ENCODE data around the gene MAP3K6. TPM values are rescaled to one million over a fixed set of nuclear protein-coding genes. Genes with fewer than 3 reads are reported as not detected.

MAP3K6 gene
- total RNA-seq, 1 experiment from 2014 or later, result 25.1 TPM

- Histone ChIP-seq H3K79me2 (ENCODE audit: low read depth) (no peaks in the 10 kb centered on the region), H2AFZ (no peak overlapping the region), H3K27me3 (ENCODE audit: insufficient read depth, low read depth) (no peaks in the 10 kb centered on the region), H3K9me2 (ENCODE audit: insufficient read depth) (no peaks in the 10 kb centered on the region), H3K9me3 (ENCODE audit: insufficient read depth, low read depth) (no peaks in the 10 kb centered on the region), H3F3A (ENCODE audit: insufficient read depth, low read depth) (no peaks in the 10 kb centered on the region), H3K4me3 (no peak overlapping the region), H3K4me2 (no peak overlapping the region), H3K36me3 (ENCODE audit: low read depth) (no peaks in the 10 kb centered on the region), H3K27ac (no peak overlapping the region), H3K4me1 (replicated peaks; ENCODE audit: insufficient read depth) (no peaks in the 10 kb centered on the region), H4K20me1 (ENCODE audit: insufficient read depth) (no peaks in the 10 kb centered on the region)
- TF ChIP-seq EZH2 (IDR thresholded peaks at IDR 0.05; ENCODE audit: low read depth) (no peak), CTCF (conservative IDR thresholded peaks at IDR 0.05) (no peak)
- DNase-seq, result no peak
- ChIA-PET CTCF (interaction anchor here (0.6 kb wide), 3 partner anchors 11 to 120 kb away, joined by 3 to 9 read pairs (median 7); partner anchors contain the start of gene MAP3K6), POLR2A (ENCODE audit: unreplicated experiment) (no interaction called here)
- intact Hi-C loops (cut with micrococcal nuclease; ENCODE audit: unreplicated experiment), result no loop called here
- no TSS peak for BruUV-seq (replicated peaks)
These were observed 11.2 kb upstream of the MAP3K6 start for GRCh38 chr1:27377760-27378495.

GRCh38 chr1:27374362-27375086 lies 7.8 kb upstream of the MAP3K6 start, which contains the start of gene FCN3:
Gene FCN3 (minus strand): TSS chr1:27374824. CDS start chr1:27374818, 6 bp downstream.
- no peak for DNase-seq
- CTCF ChIA-PET, result no interaction called here
- intact Hi-C loops (cut with micrococcal nuclease; ENCODE audit: unreplicated experiment), result no loop called here

More at GRCh38 chr1:27374362-27375086, 7.8 kb upstream of the MAP3K6 start, which contains the start of gene FCN3:
- Histone ChIP-seq H3K9me2 (ENCODE audit: insufficient read depth) (no peaks in the 10 kb centered on the region), H3K9me3 (ENCODE audit: insufficient read depth, low read depth) (no peaks in the 10 kb centered on the region), H3K4me3 (no peak within 1 kb of the TSS), H3K79me2 (ENCODE audit: low read depth) (no peaks in the 10 kb centered on the region), H2AFZ (no peak within 1 kb of the TSS), H3K27me3 (ENCODE audit: insufficient read depth, low read depth) (no peaks in the 10 kb centered on the region), H3K4me1 (replicated peaks; ENCODE audit: insufficient read depth) (no peaks in the 10 kb centered on the region), H4K20me1 (ENCODE audit: insufficient read depth) (no peaks in the 10 kb centered on the region), H3F3A (ENCODE audit: insufficient read depth, low read depth) (no peaks in the 10 kb centered on the region), H3K27ac (no peak within 1 kb of the TSS), H3K36me3 (ENCODE audit: low read depth) (no peaks in the 10 kb centered on the region), H3K4me2 (no peak within 1 kb of the TSS)
- POLR2A ChIA-PET (ENCODE audit: unreplicated experiment), result no interaction called here
- no peak for TF ChIP-seq CTCF (conservative IDR thresholded peaks at IDR 0.05)
- no peak for TF ChIP-seq EZH2 (IDR thresholded peaks at IDR 0.05; ENCODE audit: low read depth)
- no TSS peak for BruUV-seq (replicated peaks)

Measured in PC-9 (cell line).